Stimulated activated CD4-positive, alpha-beta T cell treated with anti-CD3 and anti-CD28 coated beads, Interleukin-1b, Interleukin-23, amount 100 ng/mL, for 24 hours (primary cell): ENCODE data around the gene PAFAH1B2.
A peak's percentile ranks its signal among the peaks of the same experiment; 100 is the strongest.
"Not testable (repeated sequence)": the region's sequence is repeated elsewhere in the genome, so short reads cannot be mapped to it uniquely, and the experiment has no call there.

Experiments used
- DNase-seq, 4 experiments: peaks; one replicate each; pipeline ENCODE4 v3.0.0-alpha.2; 2020; ENCODE audit warnings: low read depth in 4 of 4, low spot score in 1 of 4

Gene PAFAH1B2, protein sequence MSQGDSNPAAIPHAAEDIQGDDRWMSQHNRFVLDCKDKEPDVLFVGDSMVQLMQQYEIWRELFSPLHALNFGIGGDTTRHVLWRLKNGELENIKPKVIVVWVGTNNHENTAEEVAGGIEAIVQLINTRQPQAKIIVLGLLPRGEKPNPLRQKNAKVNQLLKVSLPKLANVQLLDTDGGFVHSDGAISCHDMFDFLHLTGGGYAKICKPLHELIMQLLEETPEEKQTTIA

DNA sequence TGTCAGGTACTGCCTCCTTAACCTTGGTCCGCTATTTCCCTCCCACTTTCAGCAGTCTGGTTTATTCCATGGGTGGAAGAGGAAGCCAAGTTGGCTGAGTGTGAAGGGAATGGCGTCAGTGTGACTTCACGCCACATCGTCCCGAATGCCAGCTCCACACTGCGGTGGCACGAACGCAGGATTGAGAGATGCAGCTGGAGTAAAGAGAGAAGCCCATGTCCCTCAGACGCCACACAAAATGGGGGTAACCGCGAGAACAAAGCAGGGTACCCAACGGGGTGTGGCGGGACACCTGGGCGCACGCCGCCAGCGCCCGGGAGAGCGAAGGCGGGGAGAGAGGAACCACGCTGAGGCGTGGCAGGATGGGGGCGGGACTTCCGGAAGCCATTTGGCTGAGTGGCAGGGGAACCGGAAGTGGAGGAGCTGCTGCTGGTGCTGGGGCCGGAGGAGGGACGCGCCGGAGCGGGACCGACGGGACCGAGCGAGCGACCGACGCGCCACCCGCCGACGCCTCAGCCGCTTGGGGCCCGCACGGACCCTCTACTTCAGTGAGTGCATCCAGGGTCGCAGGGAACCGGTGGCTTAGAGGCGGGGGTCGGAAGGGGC is at the start of gene PAFAH1B2:
Gene PAFAH1B2, plus strand, starts transcription at position 417 of the 606 bp plus-strand sequence. CDS start 8,161 bp downstream, outside the sequence.
- peak; percentile 95 to 96 (median 96) for DNase-seq

DNA sequence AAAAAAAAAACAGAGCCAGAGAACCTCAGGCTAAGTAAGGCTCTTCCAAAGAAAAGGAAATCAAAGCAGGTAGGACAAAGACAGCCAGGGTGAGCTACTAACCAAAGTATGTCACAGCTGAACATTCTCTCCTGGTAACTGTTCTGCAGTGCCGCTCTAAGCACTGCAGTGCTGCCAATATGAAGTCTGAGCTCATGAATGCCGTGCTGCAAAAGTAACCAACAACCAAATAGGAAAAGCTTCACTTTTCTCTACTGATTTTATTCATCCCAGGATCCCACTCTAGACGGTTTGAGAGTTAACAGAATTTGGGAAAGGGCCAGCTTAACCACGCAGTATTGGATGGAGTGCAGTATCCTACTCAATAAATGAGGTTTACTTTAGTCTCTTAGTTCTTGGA is 49.3 kb upstream of the PAFAH1B2 start:
- DNase-seq: no peak

DNA sequence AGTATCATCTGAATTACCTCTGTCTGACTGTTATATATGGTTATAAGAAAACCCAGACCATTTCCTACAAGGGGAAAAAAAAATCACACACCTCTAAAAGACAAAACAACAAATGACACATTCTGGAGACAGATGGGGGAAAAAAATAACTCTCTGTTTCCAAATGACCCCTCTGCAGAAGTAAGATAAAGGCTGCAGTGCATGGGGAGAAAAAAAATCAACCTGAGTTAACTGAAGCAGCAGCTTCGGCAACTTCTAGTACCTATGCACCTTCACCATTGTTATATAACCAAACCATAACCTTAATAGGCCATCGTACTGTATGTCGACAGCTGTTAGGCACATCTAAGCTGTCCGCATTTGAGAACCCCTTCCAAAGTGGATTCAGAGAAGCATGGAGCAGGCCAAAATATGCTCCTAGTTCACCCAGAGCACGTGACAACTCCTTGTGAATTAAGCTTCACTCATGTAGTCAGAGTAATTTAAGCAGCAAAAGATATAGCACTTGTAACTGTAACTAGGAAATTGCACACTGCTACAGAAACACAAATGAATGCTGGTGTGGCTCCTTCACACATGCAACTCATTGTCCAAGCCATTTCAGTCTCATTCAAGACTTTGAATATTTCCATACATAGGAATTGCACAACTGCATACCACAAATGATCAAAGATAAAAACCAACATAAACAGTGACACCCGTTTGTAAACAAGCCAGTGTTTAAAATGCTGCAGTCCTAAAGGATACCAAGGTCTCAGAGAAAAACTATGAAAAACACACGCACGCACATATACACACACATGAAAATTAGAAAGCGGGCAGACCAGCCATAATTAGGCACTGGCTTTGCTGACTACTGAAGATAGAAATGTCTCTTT is 48.6 kb upstream of the PAFAH1B2 start:
- DNase-seq: no peak

DNA sequence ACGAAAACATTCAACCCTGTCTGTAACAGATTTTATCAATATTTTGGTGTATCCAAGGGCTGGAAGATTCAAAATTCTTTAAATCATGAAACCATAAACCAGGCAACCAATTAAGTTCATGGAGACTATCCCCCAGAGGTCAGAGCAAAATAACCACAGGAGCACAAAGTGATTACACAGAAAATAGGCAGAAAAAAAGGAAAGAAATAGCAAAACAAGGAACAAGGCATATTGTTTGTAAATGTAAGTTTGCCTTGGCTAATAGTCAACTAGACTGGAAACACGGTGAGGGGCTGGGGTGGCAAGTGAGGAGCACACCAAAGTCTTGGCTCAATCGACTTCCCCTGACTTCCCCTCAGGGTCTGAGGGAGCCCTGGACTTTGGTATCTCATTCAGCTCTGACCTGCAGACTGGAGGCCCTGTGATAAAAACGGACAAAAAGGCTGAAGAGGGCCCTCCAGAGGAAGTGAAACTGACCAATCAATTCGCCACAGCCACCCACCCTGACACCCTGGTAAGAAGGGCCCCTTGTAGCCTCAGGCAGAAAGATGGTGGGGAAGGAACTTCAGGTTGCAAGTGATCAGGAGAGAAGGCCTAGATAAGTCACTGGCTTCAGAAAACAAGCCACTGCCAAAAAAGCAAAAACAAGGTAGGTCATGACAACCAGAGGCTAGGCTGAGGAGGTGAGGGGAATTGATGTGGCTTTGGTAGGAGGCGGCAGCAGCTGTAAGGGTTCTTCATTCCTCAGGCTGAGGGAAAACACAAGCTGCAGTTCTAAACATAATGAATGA is 47.7 kb upstream of the PAFAH1B2 start:
- DNase-seq: no peak

DNA sequence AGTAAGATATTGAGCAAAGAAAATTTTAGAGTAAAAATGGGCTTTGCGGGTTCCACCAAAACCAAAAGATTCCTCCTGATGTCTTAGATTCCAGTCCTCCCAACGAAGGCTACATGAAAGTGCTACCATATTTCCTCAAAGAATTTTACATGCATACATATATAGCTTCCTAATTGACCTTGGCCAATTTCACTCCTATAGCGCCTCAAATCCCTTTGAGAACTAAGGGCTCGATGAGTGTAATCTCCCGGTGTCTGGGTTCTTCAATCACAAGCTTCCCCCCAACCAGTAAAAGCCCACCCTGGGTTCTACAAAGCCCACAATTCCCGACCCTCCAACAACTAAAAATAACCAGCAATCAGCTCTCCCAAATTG is 47.1 kb upstream of the PAFAH1B2 start:
- DNase-seq: no peak

DNA sequence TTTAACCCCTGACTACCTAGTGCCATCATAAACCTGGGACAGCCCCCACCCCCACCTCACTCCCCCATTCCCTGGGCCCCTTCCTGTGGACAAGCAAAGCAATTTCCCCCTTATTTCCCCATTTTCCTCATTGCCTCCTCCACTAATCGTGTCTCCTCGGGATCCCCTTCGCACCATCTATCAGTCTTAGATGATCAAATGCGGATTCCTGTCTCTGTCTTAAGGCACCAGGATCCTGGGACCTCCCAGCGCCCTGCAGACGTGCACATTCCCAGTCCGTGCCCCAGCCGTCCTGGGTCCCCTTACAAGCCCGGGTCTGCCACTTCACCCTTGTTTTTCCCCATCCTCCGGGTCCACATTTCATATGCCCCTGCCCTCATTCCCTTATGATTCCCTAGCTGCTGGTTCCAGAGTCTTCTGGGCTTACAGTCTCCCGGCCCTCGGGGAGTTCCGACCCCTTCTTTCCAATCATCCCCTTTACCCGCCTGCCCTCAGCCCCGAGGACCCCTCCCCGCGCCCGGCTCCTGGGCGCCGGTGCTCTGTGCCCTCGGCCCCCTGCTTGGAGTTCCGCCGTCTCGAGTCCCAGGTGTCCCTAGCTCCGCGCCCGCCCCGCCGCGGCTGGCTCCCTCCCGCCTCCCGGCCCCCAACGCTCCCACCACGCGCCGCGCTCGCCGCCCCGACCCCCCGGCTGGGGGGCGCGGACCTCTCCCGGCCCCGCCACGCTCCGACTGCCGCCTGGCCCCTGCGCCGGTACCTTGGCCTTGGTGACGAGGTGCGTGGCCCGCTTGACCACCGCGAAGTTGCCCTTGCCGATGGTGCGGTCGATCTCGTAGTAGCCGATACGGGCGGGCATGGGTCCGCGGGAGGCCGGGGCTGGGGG is 46.5 kb upstream of the PAFAH1B2 start:
- DNase-seq: peak in 1 of 4 experiments; percentile 25

DNA sequence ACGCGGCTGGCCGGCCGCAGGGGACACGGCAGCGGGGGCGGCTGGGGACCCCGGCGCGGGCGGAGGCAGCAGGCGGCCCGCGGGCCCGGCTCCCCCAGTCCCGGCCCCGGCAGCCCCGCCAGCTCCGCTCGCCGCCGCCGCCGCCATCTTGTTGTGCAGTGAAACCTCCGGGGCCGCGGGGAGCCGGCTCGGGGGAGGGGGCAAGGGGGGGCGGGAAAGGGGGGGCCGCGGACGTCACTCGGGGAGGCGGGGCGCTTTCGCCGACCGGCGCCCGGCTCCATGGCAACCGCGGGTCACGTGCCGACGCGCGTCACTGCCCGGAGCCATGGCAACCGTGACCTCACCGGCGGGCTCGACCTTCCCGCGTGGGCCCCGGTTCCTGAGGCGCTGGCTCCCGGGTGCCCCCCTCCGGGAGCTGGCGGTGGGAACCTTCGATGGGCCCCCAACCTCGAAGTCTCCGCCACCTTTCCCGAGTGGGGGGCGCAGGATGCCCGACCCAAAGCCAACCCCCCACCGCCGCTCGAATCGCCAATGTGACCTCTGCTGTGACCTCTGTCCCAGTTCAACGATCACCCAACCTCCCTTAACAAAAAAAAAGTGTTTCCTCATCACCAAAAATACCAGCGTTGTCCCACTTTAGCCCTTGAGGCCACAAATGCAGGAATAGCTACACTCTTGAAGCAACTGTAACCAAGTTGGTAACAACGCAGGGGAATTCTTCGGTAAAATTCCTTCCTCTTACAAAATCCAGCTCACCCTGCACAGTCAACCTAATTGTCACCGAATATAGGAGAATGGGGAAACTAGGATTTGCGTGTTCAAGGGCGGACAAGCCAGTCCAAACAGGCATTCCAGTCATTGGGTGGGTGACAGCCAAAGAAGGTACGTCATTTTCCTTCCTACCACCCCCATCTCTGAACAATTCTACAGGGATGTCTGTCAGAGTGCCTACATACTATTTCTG is 45.5 kb upstream of the PAFAH1B2 start, which contains the start of gene SIK3:
Gene SIK3, minus strand, starts transcription at position 160 of the 964 bp plus-strand sequence. Its CDS starts 13 bp downstream, at position 147.
- DNase-seq: peak; percentile 86 to 92 (median 88)

DNA sequence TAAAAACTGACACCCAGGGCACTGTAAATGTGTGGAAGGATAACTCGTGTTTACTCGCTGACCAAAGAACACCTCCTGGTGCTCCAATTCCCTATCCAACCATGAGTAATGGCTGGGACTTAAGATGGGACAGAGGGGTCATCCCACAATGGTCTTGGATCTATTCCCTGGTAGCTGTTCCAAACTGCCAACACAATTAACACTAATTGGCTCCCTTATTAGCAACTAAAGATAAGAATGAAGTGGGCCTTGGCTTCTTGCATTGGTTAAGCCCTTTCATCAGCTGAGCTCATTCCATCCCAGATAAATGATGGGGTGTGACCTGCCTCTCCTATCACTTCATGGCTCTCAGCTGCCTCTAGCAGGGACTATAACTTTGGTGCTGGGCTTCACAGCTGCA is 44.4 kb upstream of the PAFAH1B2 start:
- DNase-seq: no peak

DNA sequence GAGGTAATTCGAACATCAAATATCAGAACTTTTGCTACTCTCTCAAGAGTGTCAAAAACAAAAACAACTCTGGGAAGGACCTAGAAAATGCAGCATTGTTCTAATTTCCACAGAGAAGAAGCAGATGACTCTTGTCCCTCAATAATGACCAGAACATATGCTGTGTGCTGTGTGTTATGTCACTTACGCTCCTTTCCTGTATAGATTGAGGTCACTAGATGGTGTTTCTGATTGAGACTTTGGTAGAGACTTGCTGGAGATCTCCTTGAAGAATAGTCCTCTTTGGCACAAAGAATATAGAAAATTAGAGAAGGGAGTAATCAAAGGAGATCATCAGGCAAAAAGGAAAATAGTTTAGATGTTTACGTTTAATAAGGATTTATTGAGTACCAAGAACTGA is 43.5 kb upstream of the PAFAH1B2 start:
- DNase-seq: no peak

DNA sequence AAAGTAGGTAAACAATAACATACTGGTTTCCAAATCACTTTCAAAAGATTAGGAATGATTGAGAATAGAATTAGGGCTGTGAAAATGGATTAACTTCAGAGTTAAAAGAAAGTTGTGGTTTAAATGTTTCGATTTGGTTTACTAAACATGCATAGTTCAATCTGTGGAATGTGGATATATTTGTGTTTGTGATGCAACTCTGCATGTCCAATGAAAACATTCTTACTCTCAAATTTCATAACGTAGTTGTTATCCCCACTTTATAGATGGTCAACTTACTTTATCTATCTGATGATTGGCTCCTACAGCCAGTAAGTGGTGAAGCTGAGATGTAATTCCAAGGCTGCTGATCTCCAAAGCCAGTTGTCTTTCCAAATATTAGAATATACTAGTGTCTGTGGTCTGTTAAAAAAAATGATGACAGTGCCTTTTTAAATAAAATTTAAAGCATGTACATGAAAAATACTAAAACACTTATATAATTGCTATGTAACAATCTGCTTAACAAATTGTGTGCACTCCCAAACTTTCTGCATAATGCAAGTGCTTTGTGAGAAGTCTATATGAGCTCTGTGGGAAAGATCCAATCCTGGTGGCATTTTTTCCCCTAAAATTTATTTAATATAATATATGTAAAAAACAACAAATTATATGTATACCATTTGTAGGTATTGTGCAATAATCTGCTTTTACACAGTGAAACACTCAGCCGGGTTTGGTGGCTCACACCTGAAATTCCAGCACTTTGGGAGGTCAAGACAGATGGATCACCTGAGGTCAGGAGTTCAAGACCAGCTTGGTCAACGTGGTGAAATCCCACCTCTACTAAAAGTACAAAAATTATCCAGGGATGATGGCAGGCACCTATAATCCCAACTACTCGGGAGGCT is 36.1 kb upstream of the PAFAH1B2 start:
- no peak for DNase-seq

DNA sequence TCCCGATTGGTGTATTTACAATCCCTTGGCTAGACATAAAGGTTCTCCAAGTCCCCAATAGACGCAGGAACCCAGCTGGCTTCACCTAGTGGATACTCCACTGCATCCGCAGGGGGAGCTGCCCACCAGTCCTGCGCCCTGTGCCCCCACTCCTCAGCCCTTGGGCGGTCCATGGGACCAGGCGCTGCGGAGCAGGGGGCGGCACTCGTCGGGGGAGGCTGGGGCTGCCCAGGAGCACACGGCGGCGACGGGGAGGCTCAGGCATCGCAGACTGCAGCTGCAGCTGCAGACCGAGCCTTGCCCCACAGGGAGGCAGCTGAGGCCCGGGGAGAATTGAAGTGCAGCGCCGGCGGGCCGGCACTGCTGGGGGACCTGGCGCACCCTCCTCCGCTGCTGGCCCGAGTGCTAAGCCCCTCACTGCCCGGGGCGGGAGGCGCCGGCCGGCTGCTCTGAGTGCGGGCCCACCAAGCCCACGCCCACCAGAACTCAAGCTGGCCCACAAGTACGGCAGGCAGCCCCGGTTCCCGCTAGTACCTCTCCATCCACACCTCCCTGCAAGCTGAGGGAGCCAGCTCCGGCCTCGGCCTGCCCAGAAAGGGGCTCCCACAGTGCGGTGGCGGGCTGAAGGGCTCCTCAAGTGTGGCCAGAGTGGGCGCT is 33.7 kb upstream of the PAFAH1B2 start:
- DNase-seq: no peak

DNA sequence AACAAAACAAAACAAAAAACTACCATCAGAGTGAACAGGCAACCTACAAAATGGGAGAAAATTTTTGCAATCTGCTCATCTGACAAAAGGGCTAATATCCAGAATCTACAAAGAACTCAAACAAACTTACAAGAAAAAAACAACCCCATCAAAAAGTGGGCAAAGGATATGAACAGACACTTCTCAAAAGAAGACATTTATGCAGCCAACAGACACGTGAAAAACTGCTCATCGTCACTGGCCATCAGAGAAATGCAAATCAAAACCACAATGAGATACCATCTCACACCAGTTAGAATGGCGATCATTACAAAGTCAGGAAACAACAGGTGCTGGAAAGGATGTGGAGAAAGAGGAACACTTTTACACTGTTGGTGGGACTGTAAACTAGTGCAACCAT is 31.6 kb upstream of the PAFAH1B2 start:
- DNase-seq: not testable (repeated sequence)

DNA sequence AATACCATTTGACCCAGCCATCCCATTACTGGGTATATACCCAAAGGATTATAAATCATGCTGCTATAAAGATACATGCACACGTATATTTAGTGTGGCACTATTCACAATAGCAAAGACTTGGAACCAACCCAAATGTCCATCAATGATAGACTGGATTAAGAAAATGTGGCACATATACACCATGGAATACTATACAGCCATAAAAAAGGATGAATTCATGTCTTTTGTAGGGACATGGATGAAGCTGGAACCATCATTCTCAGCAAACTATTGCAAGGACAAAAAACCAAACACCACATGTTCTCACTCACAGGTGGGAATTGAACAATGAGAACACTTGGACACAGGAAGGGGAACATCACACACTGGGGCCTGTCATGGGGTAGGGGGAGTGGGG is 31.1 kb upstream of the PAFAH1B2 start:
- DNase-seq: not testable (repeated sequence)

DNA sequence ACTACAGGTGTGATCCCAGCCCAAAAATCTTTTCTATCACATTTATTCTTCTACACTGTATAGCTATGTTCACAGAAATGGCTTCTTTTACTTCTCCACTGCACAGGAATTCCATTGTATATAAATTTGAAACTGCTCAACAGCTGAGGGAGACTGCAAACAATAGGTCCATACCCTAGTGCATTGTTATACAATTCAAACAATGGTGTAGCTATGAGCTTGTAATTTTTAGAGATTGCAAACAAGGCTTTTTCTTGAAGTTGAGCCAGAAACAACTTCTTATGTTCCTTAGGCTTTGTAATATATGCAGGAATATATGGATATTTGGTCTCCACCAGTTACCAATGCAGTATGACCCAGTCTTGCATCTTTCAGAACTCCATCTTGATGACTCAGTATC is 26.4 kb upstream of the PAFAH1B2 start:
- no peak for DNase-seq

DNA sequence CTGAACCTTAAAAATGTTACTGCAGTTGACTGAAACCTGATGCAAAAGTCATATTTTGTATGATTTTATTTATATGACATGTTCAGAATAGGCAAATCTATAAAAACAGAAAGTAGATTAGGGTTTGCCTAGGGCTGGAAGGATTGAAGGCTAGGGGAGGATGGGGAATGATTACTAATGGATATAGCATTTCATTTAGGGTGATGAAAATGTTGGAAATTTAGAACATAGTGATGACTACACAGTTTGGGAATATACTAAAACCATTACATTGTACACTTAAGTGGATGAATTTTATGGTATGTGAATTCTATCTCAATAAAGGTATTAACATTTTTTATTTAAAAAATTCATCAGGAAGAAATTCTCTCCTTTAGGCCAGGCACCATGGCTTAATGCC is 22.9 kb upstream of the PAFAH1B2 start:
- no peak for DNase-seq

DNA sequence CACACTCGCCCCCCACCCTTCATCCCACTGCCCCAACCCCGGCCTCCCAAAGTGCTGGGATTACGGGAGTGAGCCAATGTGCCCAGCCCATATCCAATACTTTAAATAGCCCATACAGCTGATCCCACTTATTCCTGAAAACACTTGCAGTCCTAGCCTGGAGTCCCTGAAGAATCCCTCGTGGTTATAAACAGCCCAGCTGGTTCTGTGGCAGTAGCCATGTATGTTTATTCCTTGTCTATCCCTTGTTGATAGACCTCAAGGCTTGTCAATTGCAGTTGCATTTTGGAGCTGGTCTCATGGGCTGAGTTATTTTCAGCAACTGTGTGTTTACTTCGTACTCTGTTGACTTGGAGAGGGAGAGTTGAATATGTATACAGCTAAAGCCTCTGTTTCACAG is 21.5 kb upstream of the PAFAH1B2 start:
- no peak for DNase-seq

DNA sequence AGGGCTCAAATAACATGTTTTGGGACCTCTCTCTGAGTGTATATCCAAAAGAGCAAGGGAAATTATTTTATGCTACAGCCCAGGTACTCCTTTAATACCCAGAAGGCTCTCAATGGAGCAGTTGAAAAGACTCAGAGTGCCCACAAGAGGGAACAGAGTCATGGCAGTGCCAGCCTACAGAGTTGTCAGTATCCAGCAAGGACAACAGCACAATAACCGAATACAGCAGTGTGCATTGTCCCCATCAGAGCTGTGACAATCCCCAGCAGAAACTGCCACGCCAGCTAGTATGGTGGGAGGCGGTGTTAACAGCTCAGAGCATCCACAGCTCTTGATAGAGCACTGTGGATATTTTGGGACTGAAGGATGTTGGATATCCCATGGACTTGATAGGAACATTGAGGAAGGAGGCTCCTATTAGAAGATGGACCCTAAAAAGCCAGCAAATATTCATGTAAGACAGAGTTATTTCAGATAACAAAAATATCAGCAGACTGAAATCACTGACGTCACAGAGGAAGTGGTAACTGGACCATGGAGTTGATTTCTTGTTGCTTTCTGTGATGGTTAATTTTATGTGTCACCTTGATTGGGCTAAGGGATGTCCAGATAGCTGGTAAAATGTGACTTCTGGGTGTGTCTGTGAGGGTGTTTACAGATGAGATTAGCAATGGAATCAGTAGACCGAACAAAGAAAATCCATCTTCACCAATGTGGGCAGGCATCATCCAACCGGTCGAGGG is 17.7 kb upstream of the PAFAH1B2 start:
- DNase-seq: no peak
